ENCODE results near the gene POLD1.

DNA sequence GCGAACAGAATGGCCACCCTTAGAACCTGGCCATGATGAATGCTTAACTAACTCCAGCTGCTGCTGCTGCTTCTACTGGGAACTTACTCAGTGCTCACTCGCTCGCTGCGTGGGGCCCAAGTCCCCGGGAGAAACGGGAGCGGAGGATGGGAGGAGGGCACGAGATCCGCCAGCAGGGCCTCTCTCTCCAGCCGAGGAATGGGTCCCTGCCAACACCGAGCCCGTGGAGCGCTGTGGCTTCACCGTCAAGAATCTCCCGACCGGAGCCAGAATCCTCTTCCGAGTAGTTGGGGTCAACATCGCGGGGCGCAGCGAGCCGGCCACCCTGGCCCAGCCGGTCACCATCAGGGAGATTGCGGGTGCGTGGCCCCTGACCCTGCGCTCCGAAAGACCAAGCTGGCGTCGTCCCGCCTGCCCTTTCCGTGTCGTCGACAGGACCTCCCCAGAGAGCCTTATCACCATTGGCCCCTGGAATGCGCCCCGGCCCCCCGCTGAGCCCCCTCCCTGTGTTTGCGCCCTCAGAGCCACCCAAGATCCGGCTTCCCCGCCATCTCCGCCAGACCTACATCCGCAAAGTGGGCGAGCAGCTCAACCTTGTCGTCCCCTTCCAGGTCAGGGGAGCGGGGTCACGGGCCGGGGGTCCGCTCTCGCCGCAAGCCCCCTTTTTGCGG is 74.4 kb downstream of the POLD1 start:
- TF ChIP-seq, protein P1, sequence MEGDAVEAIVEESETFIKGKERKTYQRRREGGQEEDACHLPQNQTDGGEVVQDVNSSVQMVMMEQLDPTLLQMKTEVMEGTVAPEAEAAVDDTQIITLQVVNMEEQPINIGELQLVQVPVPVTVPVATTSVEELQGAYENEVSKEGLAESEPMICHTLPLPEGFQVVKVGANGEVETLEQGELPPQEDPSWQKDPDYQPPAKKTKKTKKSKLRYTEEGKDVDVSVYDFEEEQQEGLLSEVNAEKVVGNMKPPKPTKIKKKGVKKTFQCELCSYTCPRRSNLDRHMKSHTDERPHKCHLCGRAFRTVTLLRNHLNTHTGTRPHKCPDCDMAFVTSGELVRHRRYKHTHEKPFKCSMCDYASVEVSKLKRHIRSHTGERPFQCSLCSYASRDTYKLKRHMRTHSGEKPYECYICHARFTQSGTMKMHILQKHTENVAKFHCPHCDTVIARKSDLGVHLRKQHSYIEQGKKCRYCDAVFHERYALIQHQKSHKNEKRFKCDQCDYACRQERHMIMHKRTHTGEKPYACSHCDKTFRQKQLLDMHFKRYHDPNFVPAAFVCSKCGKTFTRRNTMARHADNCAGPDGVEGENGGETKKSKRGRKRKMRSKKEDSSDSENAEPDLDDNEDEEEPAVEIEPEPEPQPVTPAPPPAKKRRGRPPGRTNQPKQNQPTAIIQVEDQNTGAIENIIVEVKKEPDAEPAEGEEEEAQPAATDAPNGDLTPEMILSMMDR (IDR thresholded peaks at IDR 0.05; ENCODE audit: poor library complexity), result no peak
- TF ChIP-seq EZH2phosphoT487 (IDR thresholded peaks at IDR 0.05; ENCODE audit: low read depth, severe bottlenecking, unreplicated experiment), result no peak
- no peak for TF ChIP-seq EZH2 (IDR thresholded peaks at IDR 0.05; ENCODE audit: borderline replicate concordance)

Data from hepatocyte (in vitro differentiated cells).